A549 (cell line): ENCODE results near the gene FERMT1. TPM values are rescaled to one million over a fixed set of nuclear protein-coding genes. Genes with fewer than 3 reads are reported as not detected.
"Not testable (repeated sequence)": the region's sequence is repeated elsewhere in the genome, so short reads cannot be mapped to it uniquely, and the experiment has no call there.

Source experiments
- ATAC-seq, 2 experiments: fragments of 200-7000 bp in 1 of 2; fragments of >200 bp in 1 of 2; cut with Nextera tagmentation in 1 of 2; cut with Tn5 transposase in 1 of 2; 3 replicates each; pipeline versions ENCODE4 v1.8.0 to v1.9.1; 2018 to 2020; ENCODE audit warnings: mild to moderate bottlenecking in 1 of 2, moderate library complexity in 1 of 2
- CTCF ChIA-PET: fragments of 300-600 bp; sonication (Branson Sonifier 250); formaldehyde crosslinking; extraction: SDS; loops from one replicate; lab custom pipeline; 2021; ENCODE audit warnings: antibody characterized with exemption, inconsistent platforms; lab: Yijun Ruan, JAX
- POLR2A ChIA-PET: fragments of 350-600 bp; formaldehyde crosslinking; extraction: SDS; loops from one replicate; lab custom pipeline; 2021; ENCODE audit warnings: antibody characterized with exemption, inconsistent platforms; lab: Yijun Ruan, JAX
- DNase-seq, 2 experiments: peaks; one replicate each; pipeline versions ENCODE4 v3.0.0 to v3.0.0-alpha.2; 2011 to 2016; ENCODE audit warnings: low read depth in 1 of 2, low spot score in 1 of 2
- FAIRE-seq: peaks from 2 replicates; lab custom pipeline; 2011; peaks lifted over from hg19 to GRCh38; lab: Jason Lieb, UNC
- H3K27ac ChIP-seq, 2 experiments: fragments of >200 bp; sonication (Bioruptor Twin); formaldehyde crosslinking; 3 replicates each; pipeline ENCODE4 v1.5.1; 2016 to 2017
- H3K4me1 ChIP-seq: fragments of >200 bp; sonication (Bioruptor Twin); formaldehyde crosslinking; 3 replicates; pipeline ENCODE4 v1.6.1; 2016
- H3K4me2 ChIP-seq: fragments of >200 bp; sonication (Bioruptor Twin); formaldehyde crosslinking; 3 replicates; pipeline ENCODE4 v1.6.1; 2016
- H3K4me3 ChIP-seq: fragments of >200 bp; sonication (Bioruptor Twin); formaldehyde crosslinking; 3 replicates; pipeline ENCODE4 v1.5.1; 2016
- H3K9me3 ChIP-seq: fragments of >200 bp; sonication (Bioruptor Twin); formaldehyde crosslinking; 3 replicates; pipeline ENCODE4 v1.6.1; 2016
- ATOH8 ChIP-seq: fragments of 250-450 bp; sonication (Bioruptor Pico); IDR thresholded peaks from 2 replicates; pipeline ENCODE4 v1.5.0; 2020; ENCODE audit warnings: low read depth, mild to moderate bottlenecking, moderate library complexity
- CBX2 ChIP-seq: fragments of 200-600 bp; sonication (generic); IDR thresholded peaks from 2 replicates; pipeline ENCODE4 v1.6.1; 2016; ENCODE audit warnings: low read depth, mild to moderate bottlenecking, borderline replicate concordance
- EP300 ChIP-seq, 2 experiments: fragments of >200 bp; sonication (Bioruptor Twin); formaldehyde crosslinking; IDR thresholded peaks; 2 replicates in 1 of 2; 3 replicates in 1 of 2; pipeline ENCODE4 v1.6.1; 2016 to 2017
- ESRRA ChIP-seq: fragments of 150-350 bp; IDR thresholded peaks from 2 replicates; pipeline ENCODE4 v1.6.1; 2014; ENCODE audit warnings: mild to moderate bottlenecking, low read length, borderline replicate concordance
- FOSB ChIP-seq: fragments of 250-450 bp; sonication (Bioruptor Pico); IDR thresholded peaks from 2 replicates; pipeline ENCODE4 v1.5.0; 2020; ENCODE audit warnings: mild to moderate bottlenecking, moderate library complexity
- FOXS1 ChIP-seq: fragments of 250-450 bp; sonication (Bioruptor Pico); IDR thresholded peaks from 2 replicates; pipeline ENCODE4 v1.5.0; 2020; ENCODE audit warnings: mild to moderate bottlenecking, moderate library complexity
- HDAC2 ChIP-seq: fragments of 200-600 bp; sonication (generic); IDR thresholded peaks from 2 replicates; pipeline ENCODE4 v1.6.1; 2016
- HMGXB4 ChIP-seq: fragments of 250-450 bp; sonication (Bioruptor Pico); IDR thresholded peaks from 2 replicates; pipeline ENCODE4 v1.5.0; 2021; ENCODE audit warnings: mild to moderate bottlenecking, moderate library complexity, borderline replicate concordance
- JUN ChIP-seq, 2 experiments: fragments of >200 bp; sonication (Bioruptor Twin); formaldehyde crosslinking; IDR thresholded peaks; 2 replicates in 1 of 2; 3 replicates in 1 of 2; pipeline ENCODE4 v1.6.1; 2016 to 2017
- PHF8 ChIP-seq: fragments of 200-600 bp; sonication (generic); IDR thresholded peaks from 2 replicates; pipeline ENCODE4 v1.6.1; 2016; ENCODE audit warnings: low read depth, mild to moderate bottlenecking, antibody characterized with exemption, moderate library complexity, borderline replicate concordance
- POLR2AphosphoS2 ChIP-seq: conservative IDR thresholded peaks from 2 replicates; pipeline ENCODE4 v1.6.1; 2012; ENCODE audit warnings: low read length, improper control_type of control experiment, inconsistent platforms
- SREBF2 ChIP-seq: fragments of 450-650 bp; IDR thresholded peaks from 2 replicates; pipeline ENCODE4 v1.6.1; 2014; ENCODE audit warnings: mild to moderate bottlenecking, moderate library complexity
- USF2 ChIP-seq: fragments of 450-650 bp; IDR thresholded peaks from 2 replicates; pipeline ENCODE4 v1.6.1; 2014; ENCODE audit warnings: antibody characterized with exemption
- ZFP36 ChIP-seq: fragments of 450-650 bp; IDR thresholded peaks from 2 replicates; pipeline ENCODE4 v1.6.1; 2014; ENCODE audit warnings: borderline replicate concordance; ENCODE audit not compliant: partially characterized antibody
- ZSCAN20 ChIP-seq: fragments of 250-450 bp; sonication (Bioruptor Pico); IDR thresholded peaks from 2 replicates; pipeline ENCODE4 v1.8.0; 2022; ENCODE audit warnings: mild to moderate bottlenecking, moderate library complexity
- WGBS: methylation state at CpG from one replicate; pipeline ENCODE4 v1.1.6; 2017; ENCODE audit errors: missing lambda C conversion rate; 5-methylcytosine and 5-hydroxymethylcytosine counted together
- polyA plus RNA-seq, 4 experiments: library from polyadenylated mRNA; depleted of rRNA in 3 of 4; stranded (reverse); fragments of >200 nt; fragmentation: RNase III in 1 of 4; extraction: RNeasy Plus Mini Kit Qiagen cat#74134 plus additional on column Dnase treatment in 1 of 4; gene quantifications; 2 replicates in 3 of 4; 3 replicates in 1 of 4; pipeline ENCODE4 v1.2.3, GENCODE V29; 2011 to 2017
- TF ChIP-seq, protein P1 (sequence below): IDR thresholded peaks from 2 replicates; pipeline ENCODE4 v1.6.1; 2012
- TF ChIP-seq, protein P2 (sequence below): fragments of >200 bp; sonication (Bioruptor Twin); formaldehyde crosslinking; IDR thresholded peaks from 3 replicates; pipeline ENCODE4 v1.6.1; 2016
- TF ChIP-seq, protein P3 (sequence below): IDR thresholded peaks from 2 replicates; pipeline ENCODE4 v1.6.1; 2012

The FERMT1 gene
- polyA plus RNA-seq, 2 of the 4 experiments (the other 2 are of a cell fraction): 12.7 to 19.1 TPM

GRCh38 chr20:6034134-6034969 lies 88.5 kb downstream of the FERMT1 start:
- Histone ChIP-seq H3K27ac (no peak overlapping the region), H3K4me1 (peaks cover 4% of the 10 kb centered on the region), H3K4me3 (no peak overlapping the region), H3K4me2 (no peak overlapping the region), H3K9me3 (no peaks in the 10 kb centered on the region)
- peak; percentile 23 for FAIRE-seq
- ATAC-seq: no peak
- no peak for TF ChIP-seq JUN (IDR thresholded peaks at IDR 0.05)
- no peak for TF ChIP-seq FOXS1 (CRISPR knock-in tag)
- no peak for TF ChIP-seq ESRRA
- TF ChIP-seq FOSB: no peak
- no peak for TF ChIP-seq ZSCAN20
- TF ChIP-seq HMGXB4 (CRISPR knock-in tag): no peak
- TF ChIP-seq HDAC2: no peak
- no peak for TF ChIP-seq SREBF2
- TF ChIP-seq, protein P1, sequence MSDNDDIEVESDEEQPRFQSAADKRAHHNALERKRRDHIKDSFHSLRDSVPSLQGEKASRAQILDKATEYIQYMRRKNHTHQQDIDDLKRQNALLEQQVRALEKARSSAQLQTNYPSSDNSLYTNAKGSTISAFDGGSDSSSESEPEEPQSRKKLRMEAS: no peak
- TF ChIP-seq USF2: no peak
- TF ChIP-seq, protein P2, sequence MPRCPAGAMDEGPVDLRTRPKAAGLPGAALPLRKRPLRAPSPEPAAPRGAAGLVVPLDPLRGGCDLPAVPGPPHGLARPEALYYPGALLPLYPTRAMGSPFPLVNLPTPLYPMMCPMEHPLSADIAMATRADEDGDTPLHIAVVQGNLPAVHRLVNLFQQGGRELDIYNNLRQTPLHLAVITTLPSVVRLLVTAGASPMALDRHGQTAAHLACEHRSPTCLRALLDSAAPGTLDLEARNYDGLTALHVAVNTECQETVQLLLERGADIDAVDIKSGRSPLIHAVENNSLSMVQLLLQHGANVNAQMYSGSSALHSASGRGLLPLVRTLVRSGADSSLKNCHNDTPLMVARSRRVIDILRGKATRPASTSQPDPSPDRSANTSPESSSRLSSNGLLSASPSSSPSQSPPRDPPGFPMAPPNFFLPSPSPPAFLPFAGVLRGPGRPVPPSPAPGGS: no peak
- TF ChIP-seq POLR2AphosphoS2: no peak
- TF ChIP-seq EP300 (IDR thresholded peaks at IDR 0.05): no peak
- TF ChIP-seq ZFP36: no peak
- ChIA-PET CTCF (interaction anchor here (0.6 to 1.5 kb wide), 8 partner anchors 8 to 1863 kb away, joined by 3 to 5 read pairs (median 4); no protein-coding TSS in a partner anchor), POLR2A (interaction anchor here (0.9 kb wide), 1 partner anchor 17 kb away, joined by 3 read pairs; no protein-coding TSS in a partner anchor)
- DNase-seq: no peak
- 89% methylated on average over 2 of the region's 2 CpGs for whole genome bisulfite sequencing

DNA sequence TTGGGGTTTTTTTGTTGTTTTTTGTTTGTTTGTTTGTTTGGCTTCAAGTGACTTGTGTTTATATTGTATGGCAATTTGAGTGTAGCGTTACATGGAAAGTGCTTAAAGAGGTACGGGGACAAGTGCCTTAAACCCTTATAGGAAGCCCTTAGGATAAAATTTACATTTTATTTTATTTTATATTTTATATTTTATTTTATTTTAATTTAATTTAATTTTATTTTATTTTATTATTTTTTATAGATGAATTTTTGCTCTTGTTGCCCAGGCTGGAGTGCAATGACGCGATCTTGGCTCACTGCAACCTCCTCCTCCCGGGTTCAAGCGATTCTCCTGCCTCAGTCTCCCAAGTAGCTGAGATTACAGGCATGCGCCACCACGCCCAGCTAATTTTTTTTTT lies 89.9 kb downstream of the FERMT1 start:
- DNase-seq, H3K27ac ChIP-seq, CTCF ChIA-PET, H3K4me3 ChIP-seq, FAIRE-seq, H3K4me2 ChIP-seq, POLR2A ChIA-PET, ATAC-seq, H3K9me3 ChIP-seq: not testable (repeated sequence)
- WGBS: 93% methylated on average over 8 of the region's 8 CpGs
- H3K4me1 ChIP-seq: peaks cover 13% of the 10 kb centered on the region

DNA sequence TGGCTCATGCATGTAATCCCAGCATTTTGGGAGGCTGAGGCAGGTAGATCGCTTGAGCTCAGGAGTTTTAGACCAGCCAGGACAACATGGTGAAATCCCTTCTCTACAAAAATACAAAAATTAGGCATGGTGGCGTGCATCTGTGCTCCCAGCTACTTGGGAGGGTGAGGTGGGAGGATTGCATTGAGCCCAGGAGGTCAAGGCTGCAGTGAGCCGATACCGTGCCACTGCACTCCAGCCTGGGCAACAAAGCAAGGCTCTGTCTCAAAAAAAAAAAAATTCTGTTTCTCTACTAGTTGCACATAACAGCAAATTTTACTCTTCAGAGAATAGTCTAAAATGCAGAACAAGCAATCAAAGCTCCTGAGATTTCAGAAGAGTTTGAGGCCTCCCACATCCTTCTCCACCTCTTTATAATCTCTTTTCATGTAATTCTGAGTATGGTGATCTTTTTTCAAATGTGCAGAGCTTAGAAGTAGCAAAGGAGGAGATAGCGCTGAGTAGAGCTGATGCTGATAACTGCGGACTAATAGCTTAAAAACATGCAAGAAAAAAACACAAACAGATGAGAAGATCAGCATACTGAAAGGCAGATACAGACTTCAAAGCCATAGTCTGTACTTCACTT lies 92.3 kb downstream of the FERMT1 start:
- DNase-seq: no peak
- no peak for FAIRE-seq
- Histone ChIP-seq H3K4me2 (no peak overlapping the region), H3K27ac (no peak overlapping the region), H3K4me1 (peaks cover 13% of the 10 kb centered on the region), H3K9me3 (no peaks in the 10 kb centered on the region), H3K4me3 (no peak overlapping the region)
- TF ChIP-seq ATOH8: no peak
- no peak for TF ChIP-seq ZSCAN20
- TF ChIP-seq, protein P3, sequence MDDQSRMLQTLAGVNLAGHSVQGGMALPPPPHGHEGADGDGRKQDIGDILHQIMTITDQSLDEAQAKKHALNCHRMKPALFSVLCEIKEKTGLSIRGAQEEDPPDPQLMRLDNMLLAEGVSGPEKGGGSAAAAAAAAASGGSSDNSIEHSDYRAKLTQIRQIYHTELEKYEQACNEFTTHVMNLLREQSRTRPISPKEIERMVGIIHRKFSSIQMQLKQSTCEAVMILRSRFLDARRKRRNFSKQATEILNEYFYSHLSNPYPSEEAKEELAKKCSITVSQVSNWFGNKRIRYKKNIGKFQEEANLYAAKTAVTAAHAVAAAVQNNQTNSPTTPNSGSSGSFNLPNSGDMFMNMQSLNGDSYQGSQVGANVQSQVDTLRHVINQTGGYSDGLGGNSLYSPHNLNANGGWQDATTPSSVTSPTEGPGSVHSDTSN: no peak
- TF ChIP-seq CBX2: no peak
- TF ChIP-seq PHF8: no peak
- WGBS: 92% methylated on average over 6 of the region's 6 CpGs
- ChIA-PET CTCF (interaction anchor here (0.9 kb wide), 1 partner anchor 502 kb away, joined by 5 read pairs; no protein-coding TSS in a partner anchor), POLR2A (interaction anchor here (0.6 kb wide), 1 partner anchor 88 kb away, joined by 3 read pairs; no protein-coding TSS in a partner anchor)
- no peak for ATAC-seq
